ENCODE results near the gene ST8SIA5. TPM values are rescaled to one million over a fixed set of nuclear protein-coding genes. Genes with fewer than 3 reads are reported as not detected.

ST8SIA5 gene
- polyA plus RNA-seq, 3 donors: not detected

- no peaks in the 10 kb centered on the region for H3K36me3 Mint-ChIP-seq
Observed at GRCh38 chr18:46668135-46668534, 88.7 kb downstream of the ST8SIA5 start.

GRCh38 chr18:46663539-46663938 is 93.3 kb downstream of the ST8SIA5 start:
- no peak overlapping the region for H3K27ac Mint-ChIP-seq
- H3K9me3 Mint-ChIP-seq: peaks cover 0 to 3% (median 0%) of the 10 kb centered on the region in 7 donors
- H4K20me1 ChIP-seq (ENCODE audit: insufficient read depth, low read length): no peaks in the 10 kb centered on the region
- no peak overlapping the region for H3K4me2 ChIP-seq (replicated peaks; ENCODE audit: extremely low read depth, low read length, poor library complexity, severe bottlenecking)
- no peak overlapping the region for H2AFZ ChIP-seq (ENCODE audit: insufficient read depth, low read depth, low read length, poor library complexity, severe bottlenecking)
- no peaks in the 10 kb centered on the region for H3K79me2 ChIP-seq (ENCODE audit: insufficient read depth, low read length)
- H3K4me1 ChIP-seq (ENCODE audit: control insufficient read depth in 1 of 2, insufficient read depth in 2 of 2, low read length in 2 of 2): no peaks in the 10 kb centered on the region
- H3K27me3 Mint-ChIP-seq (ENCODE audit: low read depth in 3 of 3): peaks cover 7 to 9% (median 8%) of the 10 kb centered on the region in 3 donors
- H3K4me3 Mint-ChIP-seq: no peak overlapping the region
- 100% methylated on average over 1 of the region's 1 CpG for WGBS (ENCODE audit: insufficient coverage)
- H3K4me1 Mint-ChIP-seq: no peaks in the 10 kb centered on the region
- intact Hi-C loops (cut with micrococcal nuclease): no loop called here
- H3K27me3 ChIP-seq (ENCODE audit: control insufficient read depth in 2 of 2, insufficient read depth in 2 of 2, low read length in 2 of 2): no peaks in the 10 kb centered on the region
- H3K9me3 ChIP-seq (replicated peaks in 1 of 2; ENCODE audit: control insufficient read depth in 1 of 2, insufficient read depth in 1 of 2, low read length in 2 of 2): no peaks in the 10 kb centered on the region
- no peak for TF ChIP-seq CTCF (IDR thresholded peaks at IDR 0.05)
- no peak overlapping the region for H3K9ac ChIP-seq (ENCODE audit: insufficient read depth, low read length, poor library complexity, severe bottlenecking)
- no peaks in the 10 kb centered on the region for H3K36me3 ChIP-seq (replicated peaks in 1 of 2; ENCODE audit: control insufficient read depth in 1 of 2, insufficient read depth in 2 of 2, low read length in 2 of 2)
- H3K36me3 Mint-ChIP-seq: no peaks in the 10 kb centered on the region
- no peak overlapping the region for H3K27ac ChIP-seq (ENCODE audit: low read depth in 1 of 2, low read length in 2 of 2)
- DNase-seq: no peak
- H3K4me3 ChIP-seq (replicated peaks in 1 of 3; ENCODE audit: low read depth in 2 of 3, low read length in 3 of 3): no peak overlapping the region

More at GRCh38 chr18:46668135-46668534, 88.7 kb downstream of the ST8SIA5 start:
- no peak for TF ChIP-seq CTCF (IDR thresholded peaks at IDR 0.05)
- Mint-ChIP-seq H3K9me3 (peaks cover 0 to under 1% (median 0%) of the 10 kb centered on the region in 7 donors), H3K4me3 (no peak overlapping the region), H3K4me1 (no peaks in the 10 kb centered on the region), H3K27ac (no peak overlapping the region), H3K27me3 (ENCODE audit: low read depth in 3 of 3) (peaks cover 3 to 28% (median 9%) of the 10 kb centered on the region in 3 donors)
- H3K9ac ChIP-seq (ENCODE audit: insufficient read depth, low read length, poor library complexity, severe bottlenecking): no peak overlapping the region
- DNase-seq: no peak
- H4K20me1 ChIP-seq (ENCODE audit: insufficient read depth, low read length): no peaks in the 10 kb centered on the region
- H3K4me1 ChIP-seq (ENCODE audit: control insufficient read depth in 1 of 2, insufficient read depth in 2 of 2, low read length in 2 of 2): no peaks in the 10 kb centered on the region
- H3K4me2 ChIP-seq (replicated peaks; ENCODE audit: extremely low read depth, low read length, poor library complexity, severe bottlenecking): no peak overlapping the region
- no peak overlapping the region for H3K4me3 ChIP-seq (replicated peaks in 1 of 3; ENCODE audit: low read depth in 2 of 3, low read length in 3 of 3)
- H3K79me2 ChIP-seq (ENCODE audit: insufficient read depth, low read length): no peaks in the 10 kb centered on the region
- intact Hi-C loops (cut with micrococcal nuclease): no loop called here
- H2AFZ ChIP-seq (ENCODE audit: insufficient read depth, low read depth, low read length, poor library complexity, severe bottlenecking): no peak overlapping the region
- no peaks in the 10 kb centered on the region for H3K9me3 ChIP-seq (replicated peaks in 1 of 2; ENCODE audit: control insufficient read depth in 1 of 2, insufficient read depth in 1 of 2, low read length in 2 of 2)
- H3K27ac ChIP-seq (ENCODE audit: low read depth in 1 of 2, low read length in 2 of 2): no peak overlapping the region
- no peaks in the 10 kb centered on the region for H3K27me3 ChIP-seq (ENCODE audit: control insufficient read depth in 2 of 2, insufficient read depth in 2 of 2, low read length in 2 of 2)
- 81% methylated on average over 6 of the region's 11 CpGs for WGBS (ENCODE audit: insufficient coverage)
- no peaks in the 10 kb centered on the region for H3K36me3 ChIP-seq (replicated peaks in 1 of 2; ENCODE audit: control insufficient read depth in 1 of 2, insufficient read depth in 2 of 2, low read length in 2 of 2)

Data from CD14-positive monocyte (primary cell).